IMR-90 (cell line): ENCODE results near the gene PATJ. TPM values are rescaled to one million over a fixed set of nuclear protein-coding genes. Genes with fewer than 3 reads are reported as not detected.

Source experiments
- ATAC-seq: fragments of 200-7000 bp; cut with Tn5 transposase; 2 replicates; pipeline ENCODE4 v1.9.1; 2020; ENCODE audit warnings: low read depth, mild to moderate bottlenecking, moderate library complexity
- BruUV-seq: library from RNA; stranded (reverse); fragments of 400-500 nt; replicated peaks from 2 replicates; lab custom pipeline; 2021; lab: Mats Ljungman, UMichigan
- CTCF ChIA-PET: fragments of 300-600 bp; formaldehyde crosslinking; extraction: SDS; loops from one replicate; lab custom pipeline; 2021; ENCODE audit warnings: antibody characterized with exemption; lab: Yijun Ruan, JAX
- POLR2A ChIA-PET: fragments of 300-600 bp; sonication (Branson Sonifier 250); formaldehyde crosslinking; loops from one replicate; lab custom pipeline; 2022; ENCODE audit warnings: antibody characterized with exemption; ENCODE audit not compliant: unreplicated experiment; lab: Charles Lee
- DNase-seq: peaks from one replicate; pipeline ENCODE4 v3.0.0; 2013
- H2AFZ ChIP-seq: replicated peaks from 2 replicates; pipeline ENCODE3; 2013; ENCODE audit warnings: low read length, mild to moderate bottlenecking; ENCODE audit not compliant: poor library complexity
- H2AK5ac ChIP-seq: 2 replicates; pipeline ENCODE4 v1.6.1; 2013; ENCODE audit warnings: low read depth, low read length, inconsistent platforms
- H2AK9ac ChIP-seq: replicated peaks from 2 replicates; pipeline ENCODE3; 2013; ENCODE audit warnings: mild to moderate bottlenecking, low read depth, low read length, moderate library complexity; ENCODE audit not compliant: poor library complexity
- H2BK120ac ChIP-seq: 2 replicates; pipeline ENCODE4 v1.6.1; 2013; ENCODE audit warnings: low read depth, low read length, inconsistent platforms
- H2BK15ac ChIP-seq: 3 replicates; pipeline ENCODE4 v1.6.1; 2013; ENCODE audit warnings: low read depth, low read length, inconsistent platforms
- H2BK20ac ChIP-seq: 2 replicates; pipeline ENCODE4 v1.6.1; 2013; ENCODE audit warnings: low read depth, mild to moderate bottlenecking, inconsistent platforms, low read length, moderate library complexity
- H2BK5ac ChIP-seq: 2 replicates; pipeline ENCODE4 v1.6.1; 2013; ENCODE audit warnings: mild to moderate bottlenecking, low read depth, low read length, inconsistent platforms; ENCODE audit not compliant: poor library complexity, severe bottlenecking
- H3K14ac ChIP-seq: replicated peaks from 2 replicates; pipeline ENCODE4 v1.6.1; 2013; ENCODE audit warnings: low read depth, low read length, inconsistent platforms
- H3K18ac ChIP-seq: 2 replicates; pipeline ENCODE4 v1.6.1; 2013; ENCODE audit warnings: low read depth, low read length, control low read depth
- H3K23ac ChIP-seq: 2 replicates; pipeline ENCODE4 v1.6.1; 2013; ENCODE audit warnings: low read depth, low read length, inconsistent platforms
- H3K27ac ChIP-seq: 2 replicates; pipeline ENCODE4 v1.5.1; 2013; ENCODE audit warnings: mild to moderate bottlenecking, control low read depth, low read length; ENCODE audit not compliant: insufficient read depth
- H3K27me3 ChIP-seq: 2 replicates; pipeline ENCODE4 v1.6.1; 2013; ENCODE audit warnings: low read length; ENCODE audit not compliant: control insufficient read depth, insufficient read depth
- H3K36me3 ChIP-seq: 2 replicates; pipeline ENCODE4 v1.6.1; 2013; ENCODE audit warnings: low read length, mixed read lengths; ENCODE audit not compliant: control insufficient read depth, insufficient read depth
- H3K4ac ChIP-seq: 2 replicates; pipeline ENCODE4 v1.6.1; 2013; ENCODE audit warnings: low read depth, low read length, inconsistent platforms
- H3K4me1 ChIP-seq: 2 replicates; pipeline ENCODE4 v1.6.1; 2013; ENCODE audit warnings: low read length, mixed read lengths; ENCODE audit not compliant: control insufficient read depth, insufficient read depth
- H3K4me2 ChIP-seq: 2 replicates; pipeline ENCODE4 v1.6.1; 2013; ENCODE audit warnings: low read depth, mild to moderate bottlenecking, control low read depth, low read length, moderate library complexity
- H3K4me3 ChIP-seq: 2 replicates; pipeline ENCODE4 v1.5.1; 2013; ENCODE audit warnings: low read depth, mild to moderate bottlenecking, control low read depth, low read length, moderate library complexity; ENCODE audit not compliant: insufficient read depth
- H3K56ac ChIP-seq: 2 replicates; pipeline ENCODE4 v1.6.1; 2013; ENCODE audit warnings: low read length, inconsistent platforms; ENCODE audit not compliant: insufficient read depth; ENCODE audit errors: extremely low read depth
- H3K79me1 ChIP-seq, 2 experiments: 2 replicates each; pipeline ENCODE4 v1.6.1; 2013; ENCODE audit warnings: low read length in 2 of 2, inconsistent platforms in 1 of 2, low read depth in 1 of 2
- H3K9ac ChIP-seq: 2 replicates; pipeline ENCODE4 v1.6.1; 2013; ENCODE audit warnings: low read depth, low read length, control low read depth
- H3K9me1 ChIP-seq: 2 replicates; pipeline ENCODE4 v1.6.1; 2013; ENCODE audit warnings: low read length, inconsistent platforms; ENCODE audit not compliant: insufficient read depth
- H3K9me3 ChIP-seq: 2 replicates; pipeline ENCODE4 v1.6.1; 2013; ENCODE audit warnings: low read length; ENCODE audit not compliant: control insufficient read depth, insufficient read depth
- H4K20me1 ChIP-seq: 2 replicates; pipeline ENCODE4 v1.6.1; 2013; ENCODE audit warnings: low read length, inconsistent platforms; ENCODE audit not compliant: insufficient read depth
- H4K5ac ChIP-seq: 2 replicates; pipeline ENCODE4 v1.6.1; 2013; ENCODE audit warnings: mild to moderate bottlenecking, low read depth, low read length, control low read depth
- H4K8ac ChIP-seq, 2 experiments: 2 replicates each; pipeline ENCODE4 v1.6.1; 2013; ENCODE audit warnings: low read depth in 2 of 2, low read length in 2 of 2, control low read depth in 1 of 2, inconsistent platforms in 1 of 2
- H4K91ac ChIP-seq: 2 replicates; pipeline ENCODE4 v1.6.1; 2013; ENCODE audit warnings: low read depth, low read length, inconsistent platforms; ENCODE audit not compliant: insufficient read depth
- CHD1 ChIP-seq: IDR thresholded peaks from 2 replicates; pipeline ENCODE4 v1.6.1; 2012; ENCODE audit warnings: low read depth, low read length, improper control_type of control experiment
- NFE2L2 ChIP-seq: fragments of 150-350 bp; IDR thresholded peaks from 2 replicates; pipeline ENCODE4 v1.6.1; 2016; ENCODE audit warnings: low read depth, mild to moderate bottlenecking, low read length
- WGBS, 2 experiments: methylation state at CpG; one replicate each; pipeline versions ENCODE4 v1.1.5 to v1.1.7; 2013; ENCODE audit warnings: missing lambda C conversion rate in 2 of 2; ENCODE audit not compliant: insufficient read length in 1 of 2; ENCODE audit errors: extremely low coverage in 2 of 2; 5-methylcytosine and 5-hydroxymethylcytosine counted together
- dilution Hi-C: fragments of 300-500 bp; cut with HindIII; formaldehyde crosslinking; loops from one replicate; pipeline ENCODE4 v1.14.3; 2018; ENCODE audit warnings: low sequenced_read_pairs; ENCODE audit not compliant: unreplicated experiment
- in situ Hi-C: fragments of 300-500 bp; cut with MboI; formaldehyde crosslinking; loops from 3 replicates; pipeline ENCODE4 v1.14.3; 2019; ENCODE audit warnings: low sequenced_read_pairs, inconsistent platforms, mixed read lengths
- intact Hi-C: fragments of 100-400 bp; cut with micrococcal nuclease; formaldehyde crosslinking; loops from 2 replicates; pipeline ENCODE4 v1.10.0; 2022
- polyA plus RNA-seq, 3 experiments: library from polyadenylated mRNA; depleted of rRNA; stranded (reverse); fragments of >200 nt; gene quantifications; 2 replicates each; pipeline ENCODE4 v1.2.3, GENCODE V29; 2012; ENCODE audit warnings: low replicate concordance in 1 of 3
- total RNA-seq: library from RNA; depleted of rRNA; stranded (reverse); fragments of >200 nt; gene quantifications from 2 replicates; pipeline ENCODE4 v1.2.3, GENCODE V29; 2012

The PATJ gene
- total and polyA plus RNA-seq, 2 of the 4 experiments (the other 2 are of a cell fraction) = 2.0 to 3.4 TPM

DNA sequence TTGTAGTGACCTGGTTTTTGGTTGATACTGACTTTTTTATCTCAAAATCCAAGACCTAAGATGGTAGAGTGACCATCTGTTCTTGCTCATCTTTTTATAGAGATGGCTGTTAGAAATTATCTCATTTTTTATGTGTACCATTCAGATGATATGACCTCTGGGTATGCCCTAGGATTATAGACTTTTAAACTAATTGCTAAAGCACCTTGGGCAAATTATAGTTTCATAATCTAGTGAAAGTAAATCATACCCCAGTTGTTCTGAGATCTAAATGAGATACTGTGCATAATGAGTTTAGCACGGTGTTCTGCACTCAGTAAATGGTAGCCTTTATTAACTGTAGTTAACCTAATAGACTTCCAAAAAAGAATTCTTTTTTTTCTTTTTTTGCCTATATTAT is 269.8 kb downstream of the PATJ start:
- in situ Hi-C loops = no loop called here
- POLR2A ChIA-PET = no interaction called here

More for the DNA sequence above, 269.8 kb downstream of the PATJ start:
- H3K36me3 ChIP-seq = no peaks in the 10 kb centered on the region
- no peak overlapping the region for H2BK15ac ChIP-seq
- DNase-seq = no peak
- no peak overlapping the region for H2BK20ac ChIP-seq
- no peak for TF ChIP-seq NFE2L2
- no peak for TF ChIP-seq CHD1
- H3K23ac ChIP-seq = no peak overlapping the region
- H4K8ac ChIP-seq = no peak overlapping the region
- no peak overlapping the region for H4K5ac ChIP-seq
- H3K4me3 ChIP-seq = no peak overlapping the region
- no CpG with 5 or more reads among the region's 1 CpG for WGBS, 2 experiments
- intact Hi-C loops (no loop called here), dilution Hi-C loops (no loop called here)
- no peak overlapping the region for H3K4ac ChIP-seq
- no peaks in the 10 kb centered on the region for H3K27me3 ChIP-seq
- no peak overlapping the region for H2BK120ac ChIP-seq
- H4K91ac ChIP-seq = no peak overlapping the region
- H2AFZ ChIP-seq = no peak overlapping the region
- no peaks in the 10 kb centered on the region for H3K4me1 ChIP-seq
- ATAC-seq = no peak
- no peaks in the 10 kb centered on the region for H3K9me1 ChIP-seq
- H3K4me2 ChIP-seq = no peak overlapping the region
- H3K79me1 ChIP-seq = no peaks in the 10 kb centered on the region
- H2BK5ac ChIP-seq = no peak overlapping the region
- no peak overlapping the region for H3K56ac ChIP-seq
- no peak overlapping the region for H3K18ac ChIP-seq
- no peak overlapping the region for H2AK9ac ChIP-seq
- H3K9ac ChIP-seq = no peak overlapping the region
- H3K27ac ChIP-seq = no peak overlapping the region
- no TSS peak for BruUV-seq
- H2AK5ac ChIP-seq = no peak overlapping the region
- no peaks in the 10 kb centered on the region for H4K20me1 ChIP-seq
- H3K9me3 ChIP-seq = no peaks in the 10 kb centered on the region; the same call in 1 of the 2 replicates
- no peak overlapping the region for H3K14ac ChIP-seq
- CTCF ChIA-PET = interaction anchor here (0.6 kb wide), 2 partner anchors 23 to 246 kb away, joined by 4 read pairs; no protein-coding TSS in a partner anchor
